Hepatocyte (in vitro differentiated cells): Measurements from ENCODE around the gene BRCA1. TPM values are rescaled to one million over a fixed set of nuclear protein-coding genes. Genes with fewer than 3 reads are reported as not detected.

Experiments used
- DNase-seq: peaks from one replicate; pipeline ENCODE4 v3.0.0-alpha.2; 2016; ENCODE audit warnings: low spot score
- H2AFZ ChIP-seq: fragments of 200-600 bp; sonication (generic); 2 replicates; pipeline ENCODE4 v1.6.0; 2016; ENCODE audit warnings: antibody characterized with exemption, mild to moderate bottlenecking
- H3K27ac ChIP-seq: fragments of 200-600 bp; sonication (generic); 2 replicates; pipeline ENCODE4 v1.5.1; 2016; ENCODE audit warnings: mild to moderate bottlenecking
- H3K27me3 ChIP-seq: fragments of 200-600 bp; sonication (generic); 2 replicates; pipeline ENCODE4 v1.6.1; 2016
- H3K36me3 ChIP-seq: fragments of 200-600 bp; sonication (generic); replicated peaks from 2 replicates; pipeline ENCODE4 v1.5.1; 2016; ENCODE audit warnings: low read depth; ENCODE audit not compliant: insufficient read depth
- H3K4me1 ChIP-seq: fragments of 200-600 bp; sonication (generic); 2 replicates; pipeline ENCODE4 v1.5.1; 2016; ENCODE audit warnings: mild to moderate bottlenecking, moderate library complexity; ENCODE audit not compliant: insufficient read depth
- H3K4me2 ChIP-seq: fragments of 200-600 bp; sonication (generic); 2 replicates; pipeline ENCODE4 v1.6.0; 2016
- H3K4me3 ChIP-seq: fragments of 200-600 bp; sonication (generic); 2 replicates; pipeline ENCODE4 v1.5.1; 2016; ENCODE audit warnings: mild to moderate bottlenecking
- H3K79me2 ChIP-seq: fragments of 200-600 bp; sonication (generic); 2 replicates; pipeline ENCODE4 v1.6.0; 2017; ENCODE audit warnings: mild to moderate bottlenecking
- H3K9me2 ChIP-seq: fragments of 200-600 bp; sonication (generic); replicated peaks from 2 replicates; pipeline ENCODE4 v1.6.0; 2017; ENCODE audit warnings: mild to moderate bottlenecking; ENCODE audit not compliant: insufficient read depth
- H3K9me3 ChIP-seq: fragments of 200-600 bp; sonication (generic); 2 replicates; pipeline ENCODE4 v1.5.1; 2016; ENCODE audit warnings: low read depth, mild to moderate bottlenecking
- H4K20me1 ChIP-seq: fragments of 200-600 bp; sonication (generic); 2 replicates; pipeline ENCODE4 v1.6.0; 2016; ENCODE audit warnings: mild to moderate bottlenecking; ENCODE audit not compliant: insufficient read depth, poor library complexity, severe bottlenecking
- EZH2 ChIP-seq: fragments of 200-600 bp; sonication (generic); IDR thresholded peaks from 2 replicates; pipeline ENCODE4 v1.6.1; 2016; ENCODE audit warnings: antibody characterized with exemption, mild to moderate bottlenecking, borderline replicate concordance
- EZH2phosphoT487 ChIP-seq: fragments of 200-600 bp; sonication (generic); IDR thresholded peaks from one replicate; pipeline ENCODE4 v1.6.1; 2018; ENCODE audit warnings: antibody characterized with exemption, mild to moderate bottlenecking, low read depth, moderate library complexity; ENCODE audit not compliant: unreplicated experiment, severe bottlenecking
- WGBS: methylation state at CpG from one replicate; pipeline ENCODE4 v1.1.6; 2016; ENCODE audit warnings: low lambda C conversion rate; ENCODE audit errors: missing lambda C conversion rate; 5-methylcytosine and 5-hydroxymethylcytosine counted together
- polyA plus RNA-seq: library from polyadenylated mRNA; unstranded; fragments of >200 nt; fragmentation: Nextera tagmentation; extraction: Ambion mirVana; gene quantifications from 2 replicates; pipeline ENCODE4 v1.2.1, GENCODE V29; 2016
- total RNA-seq: library from RNA; depleted of rRNA; stranded (reverse); fragments of >200 nt; gene quantifications from 2 replicates; pipeline ENCODE4 v1.2.3, GENCODE V29; 2014
- TF ChIP-seq, protein P1 (sequence below): fragments of 200-600 bp; sonication (generic); IDR thresholded peaks from 2 replicates; pipeline ENCODE4 v1.5.1; 2016; ENCODE audit warnings: antibody characterized with exemption, mild to moderate bottlenecking; ENCODE audit not compliant: poor library complexity

BRCA1 gene
- total and polyA plus RNA-seq, 2 experiments from 2014 or later, result 7.0 to 8.0 TPM

DNA sequence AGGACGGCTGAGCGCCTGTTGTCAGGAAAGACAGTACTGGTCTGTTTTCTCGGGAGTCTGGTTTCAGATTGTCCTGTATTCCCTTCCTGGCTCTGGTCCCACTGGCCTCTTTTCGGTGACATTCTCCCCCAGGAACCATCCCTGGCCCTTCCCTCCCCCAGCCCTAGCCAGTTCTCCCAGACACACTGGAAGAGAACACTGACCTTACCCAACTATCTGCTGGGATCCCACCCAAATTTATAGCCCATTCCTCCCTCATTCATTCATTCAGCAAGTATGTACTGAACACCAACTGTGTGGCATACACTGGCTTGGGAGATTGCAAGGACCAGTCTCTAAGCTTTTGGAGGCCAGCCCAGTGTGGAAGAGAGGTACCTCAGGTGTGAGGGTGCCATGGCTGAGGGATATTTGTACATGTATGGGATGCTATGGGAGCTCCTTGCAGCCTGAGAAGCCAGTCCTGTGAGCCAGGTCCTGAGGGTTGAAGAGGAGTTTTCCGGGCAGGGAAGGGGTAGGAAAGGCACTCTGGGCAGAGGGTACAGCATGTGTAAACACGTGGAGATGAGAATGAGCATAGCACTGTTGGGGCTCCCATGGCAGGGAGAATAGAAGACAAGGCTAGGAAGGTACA, 94.9 kb downstream of the BRCA1 start:
- no peak for TF ChIP-seq EZH2phosphoT487
- TF ChIP-seq EZH2, result no peak
- TF ChIP-seq, protein P1, sequence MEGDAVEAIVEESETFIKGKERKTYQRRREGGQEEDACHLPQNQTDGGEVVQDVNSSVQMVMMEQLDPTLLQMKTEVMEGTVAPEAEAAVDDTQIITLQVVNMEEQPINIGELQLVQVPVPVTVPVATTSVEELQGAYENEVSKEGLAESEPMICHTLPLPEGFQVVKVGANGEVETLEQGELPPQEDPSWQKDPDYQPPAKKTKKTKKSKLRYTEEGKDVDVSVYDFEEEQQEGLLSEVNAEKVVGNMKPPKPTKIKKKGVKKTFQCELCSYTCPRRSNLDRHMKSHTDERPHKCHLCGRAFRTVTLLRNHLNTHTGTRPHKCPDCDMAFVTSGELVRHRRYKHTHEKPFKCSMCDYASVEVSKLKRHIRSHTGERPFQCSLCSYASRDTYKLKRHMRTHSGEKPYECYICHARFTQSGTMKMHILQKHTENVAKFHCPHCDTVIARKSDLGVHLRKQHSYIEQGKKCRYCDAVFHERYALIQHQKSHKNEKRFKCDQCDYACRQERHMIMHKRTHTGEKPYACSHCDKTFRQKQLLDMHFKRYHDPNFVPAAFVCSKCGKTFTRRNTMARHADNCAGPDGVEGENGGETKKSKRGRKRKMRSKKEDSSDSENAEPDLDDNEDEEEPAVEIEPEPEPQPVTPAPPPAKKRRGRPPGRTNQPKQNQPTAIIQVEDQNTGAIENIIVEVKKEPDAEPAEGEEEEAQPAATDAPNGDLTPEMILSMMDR, result no peak
- no peak overlapping the region for H3K4me2 ChIP-seq
- DNase-seq, result no peak
- H3K27ac ChIP-seq, result no peak overlapping the region
- no peaks in the 10 kb centered on the region for H3K4me1 ChIP-seq
- H3K9me2 ChIP-seq, result no peaks in the 10 kb centered on the region
- no peaks in the 10 kb centered on the region for H3K27me3 ChIP-seq
- H3K9me3 ChIP-seq, result no peaks in the 10 kb centered on the region
- no peak overlapping the region for H2AFZ ChIP-seq
- no peaks in the 10 kb centered on the region for H3K79me2 ChIP-seq
- 86% methylated on average over 6 of the region's 6 CpGs for WGBS
- H3K4me3 ChIP-seq, result no peak overlapping the region
- no peaks in the 10 kb centered on the region for H4K20me1 ChIP-seq
- H3K36me3 ChIP-seq, result no peaks in the 10 kb centered on the region

DNA sequence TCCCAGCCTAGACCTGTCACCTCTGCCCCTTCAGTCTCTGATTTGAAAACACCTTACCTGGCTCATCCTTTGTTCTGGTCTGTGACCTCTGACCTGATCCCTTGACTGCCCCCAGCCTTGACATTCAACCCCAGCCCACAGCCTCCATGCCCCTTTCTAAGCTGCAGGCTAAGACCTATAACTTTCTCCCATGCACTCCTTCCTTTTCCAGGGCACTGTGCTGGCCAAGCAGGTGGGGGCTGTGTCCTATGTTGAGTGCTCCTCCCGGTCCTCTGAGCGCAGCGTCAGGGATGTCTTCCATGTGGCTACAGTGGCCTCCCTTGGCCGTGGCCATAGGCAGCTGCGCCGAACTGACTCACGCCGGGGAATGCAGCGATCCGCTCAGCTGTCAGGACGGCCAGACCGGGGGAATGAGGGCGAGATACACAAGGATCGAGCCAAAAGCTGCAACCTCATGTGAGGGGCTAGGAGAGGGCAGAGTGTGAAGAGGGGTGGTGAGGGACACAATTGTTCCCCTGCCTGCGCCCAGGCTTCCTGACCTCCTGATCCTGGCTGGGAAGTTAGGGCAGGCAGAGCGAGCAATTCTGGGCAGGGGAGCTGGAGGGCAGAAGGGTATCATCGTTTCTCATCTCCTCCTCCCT, 96.8 kb downstream of the BRCA1 start:
- H3K4me2 ChIP-seq, result no peak overlapping the region
- WGBS, result 87% methylated on average over 17 of the region's 17 CpGs
- H3K4me3 ChIP-seq, result no peak overlapping the region
- no peaks in the 10 kb centered on the region for H3K9me3 ChIP-seq
- no peak for TF ChIP-seq EZH2phosphoT487
- no peak for TF ChIP-seq EZH2
- TF ChIP-seq, protein P1, result no peak
- H3K9me2 ChIP-seq, result no peaks in the 10 kb centered on the region
- H4K20me1 ChIP-seq, result no peaks in the 10 kb centered on the region
- H2AFZ ChIP-seq, result no peak overlapping the region
- no peak overlapping the region for H3K27ac ChIP-seq
- no peaks in the 10 kb centered on the region for H3K36me3 ChIP-seq
- no peaks in the 10 kb centered on the region for H3K27me3 ChIP-seq
- no peaks in the 10 kb centered on the region for H3K4me1 ChIP-seq
- DNase-seq, result no peak
- no peaks in the 10 kb centered on the region for H3K79me2 ChIP-seq

DNA sequence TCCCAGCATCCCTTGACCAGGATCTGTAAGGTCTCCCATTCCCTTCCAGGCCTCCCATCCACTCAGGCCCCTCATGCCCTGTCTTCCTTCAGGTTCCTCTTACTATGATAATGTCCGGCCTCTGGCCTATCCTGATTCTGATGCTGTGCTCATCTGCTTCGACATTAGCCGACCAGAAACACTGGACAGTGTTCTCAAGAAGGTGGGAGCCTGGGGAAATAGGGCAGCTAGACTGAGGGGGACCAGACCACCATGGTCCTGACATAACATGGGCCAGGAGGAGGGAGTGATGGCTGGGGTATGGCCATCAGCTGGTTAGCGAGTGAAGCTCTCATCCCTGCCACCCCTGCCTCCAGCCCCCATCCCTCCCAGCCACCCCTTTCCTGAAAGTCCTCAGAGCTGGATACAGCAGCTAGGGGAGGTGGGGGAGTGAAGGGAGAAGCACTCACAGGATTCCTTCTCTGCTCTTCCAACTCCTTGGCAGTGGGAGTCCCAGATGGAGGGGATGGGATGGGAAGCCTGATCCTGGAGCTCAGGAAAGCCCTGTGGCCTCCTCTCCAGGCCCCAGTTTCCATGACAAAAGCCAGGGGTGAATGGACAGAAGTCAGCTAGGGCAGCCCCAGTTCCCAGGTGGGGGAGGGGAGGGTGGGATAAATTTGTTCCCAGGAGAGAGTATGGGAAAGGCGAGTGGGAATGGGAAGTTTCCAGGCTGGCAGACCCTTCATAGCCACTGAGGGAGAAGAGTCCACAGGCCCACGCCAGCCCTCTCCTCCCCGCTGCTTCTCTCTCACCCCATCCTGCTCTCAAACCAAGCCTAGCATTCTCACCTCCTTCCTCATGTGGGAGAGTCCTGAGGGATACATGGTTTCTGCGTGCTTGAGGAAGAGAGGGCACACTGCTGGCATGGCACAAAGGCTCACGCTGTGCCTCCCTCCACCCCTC, 97.8 kb downstream of the BRCA1 start:
- DNase-seq, result no peak
- no peak overlapping the region for H3K27ac ChIP-seq
- 90% methylated on average over 8 of the region's 9 CpGs for WGBS
- H3K4me2 ChIP-seq, result no peak overlapping the region
- no peaks in the 10 kb centered on the region for H3K9me2 ChIP-seq
- H3K4me1 ChIP-seq, result no peaks in the 10 kb centered on the region
- H3K27me3 ChIP-seq, result no peaks in the 10 kb centered on the region
- H3K36me3 ChIP-seq, result no peaks in the 10 kb centered on the region
- H4K20me1 ChIP-seq, result no peaks in the 10 kb centered on the region
- H3K4me3 ChIP-seq, result no peak overlapping the region
- no peaks in the 10 kb centered on the region for H3K79me2 ChIP-seq
- H3K9me3 ChIP-seq, result no peaks in the 10 kb centered on the region
- H2AFZ ChIP-seq, result no peak overlapping the region
- TF ChIP-seq, protein P1, result no peak
- TF ChIP-seq EZH2phosphoT487 (no peak), EZH2 (no peak)
